GM21723 (cell line): ENCODE data around the gene TRMT112.

ENCODE experiments used
- ATAC-seq: cut with Tn5 transposase; IDR thresholded peaks from one replicate; pipeline ENCODE4 v1.9.1; 2021; ENCODE audit warnings: mild to moderate bottlenecking, moderate library complexity; ENCODE audit not compliant: unreplicated experiment

The TRMT112 gene

DNA sequence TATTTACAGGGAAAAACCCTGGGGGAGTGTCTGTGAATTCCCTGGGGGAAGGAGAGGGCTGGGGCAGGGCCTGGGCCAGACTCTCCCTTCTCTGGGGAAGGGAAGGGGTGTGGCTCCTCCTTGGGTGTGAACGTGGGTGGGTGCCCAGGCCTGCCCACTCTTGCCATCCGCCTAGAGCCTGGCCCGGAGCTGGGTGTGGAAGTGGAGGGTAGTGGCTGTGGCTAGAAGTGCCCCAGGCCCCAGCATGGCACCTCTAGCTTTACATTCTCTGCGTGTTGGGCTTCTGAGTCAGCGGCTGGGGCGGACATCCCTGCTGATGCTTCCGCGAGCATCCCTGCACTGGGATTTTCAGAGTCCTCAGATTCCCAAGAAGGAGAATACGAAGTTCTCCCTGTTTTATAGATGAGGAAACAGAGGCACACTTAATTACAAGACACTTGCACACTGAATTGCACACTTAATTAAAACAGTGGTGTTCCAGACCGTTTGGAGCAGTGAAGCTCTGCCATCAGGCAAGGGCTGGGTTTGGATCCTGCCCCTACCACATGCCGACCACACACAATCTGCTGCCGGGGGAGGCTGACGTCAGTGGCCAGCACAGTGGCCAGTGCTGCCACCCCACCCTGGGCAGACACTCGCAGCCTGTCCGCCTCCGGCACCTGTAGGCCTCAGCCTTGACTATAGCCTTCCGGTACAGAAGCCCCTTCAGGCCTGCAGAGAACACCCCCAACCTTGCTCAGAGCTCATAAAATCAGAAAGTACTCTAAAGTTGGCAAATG, 40.5 kb downstream of the TRMT112 start:
- ATAC-seq: no peak

DNA sequence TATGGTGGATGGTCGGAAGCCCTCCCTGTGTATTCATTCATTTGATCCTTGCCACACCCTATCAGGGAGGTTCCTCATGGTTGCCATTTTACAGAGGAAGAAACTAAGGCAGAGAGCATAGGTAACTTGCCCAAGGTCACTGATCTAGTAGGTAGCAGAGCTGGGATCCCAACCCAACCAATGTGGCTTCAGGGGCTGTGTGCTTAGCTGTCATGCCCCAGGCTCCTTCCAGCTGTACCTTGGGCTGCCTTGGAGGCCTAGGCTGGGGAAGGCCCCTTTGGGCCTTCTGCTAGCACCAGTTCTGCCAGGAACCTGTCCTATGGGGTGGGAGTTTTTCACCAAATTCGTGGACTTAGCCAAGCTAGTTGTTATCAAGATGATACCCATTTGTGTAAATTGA, 41.5 kb downstream of the TRMT112 start:
- ATAC-seq: no peak

DNA sequence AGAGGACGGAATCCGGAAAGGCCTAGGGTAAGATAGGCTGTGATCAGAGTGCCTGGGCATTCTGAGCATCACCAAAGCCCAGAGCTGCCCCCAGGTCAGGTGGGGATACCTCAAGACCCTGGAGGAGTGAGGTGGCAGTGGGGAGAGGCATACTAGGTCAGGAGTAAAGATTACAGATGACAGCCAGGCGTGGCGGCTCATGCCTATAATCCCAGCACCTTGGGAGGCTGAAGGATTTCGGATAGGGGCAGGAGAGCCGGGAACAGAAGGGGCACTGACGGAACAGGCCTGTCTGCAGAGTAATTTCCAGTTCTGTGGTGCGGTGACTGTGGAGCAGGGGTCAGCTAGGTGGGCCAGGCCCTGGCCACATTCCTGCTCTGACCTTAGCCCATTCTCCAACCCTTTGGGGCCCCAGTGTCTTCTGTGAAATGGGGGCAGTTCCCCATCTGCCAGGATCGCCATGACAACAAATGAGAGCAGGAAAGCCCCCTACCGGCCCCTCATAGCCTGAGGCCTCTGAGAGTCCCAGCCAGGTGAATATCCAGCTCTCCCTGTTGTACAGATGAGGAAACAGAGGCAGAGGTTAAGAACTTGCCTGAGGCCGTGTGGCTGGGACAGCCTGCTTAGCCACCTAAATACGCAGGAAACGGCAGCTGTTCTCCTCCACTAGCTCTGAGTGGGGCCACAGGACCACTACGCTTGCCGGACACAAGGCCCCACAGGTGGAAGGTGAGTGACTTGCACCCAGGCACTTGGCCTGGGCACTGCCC, 42.1 kb downstream of the TRMT112 start:
- ATAC-seq: no peak

DNA sequence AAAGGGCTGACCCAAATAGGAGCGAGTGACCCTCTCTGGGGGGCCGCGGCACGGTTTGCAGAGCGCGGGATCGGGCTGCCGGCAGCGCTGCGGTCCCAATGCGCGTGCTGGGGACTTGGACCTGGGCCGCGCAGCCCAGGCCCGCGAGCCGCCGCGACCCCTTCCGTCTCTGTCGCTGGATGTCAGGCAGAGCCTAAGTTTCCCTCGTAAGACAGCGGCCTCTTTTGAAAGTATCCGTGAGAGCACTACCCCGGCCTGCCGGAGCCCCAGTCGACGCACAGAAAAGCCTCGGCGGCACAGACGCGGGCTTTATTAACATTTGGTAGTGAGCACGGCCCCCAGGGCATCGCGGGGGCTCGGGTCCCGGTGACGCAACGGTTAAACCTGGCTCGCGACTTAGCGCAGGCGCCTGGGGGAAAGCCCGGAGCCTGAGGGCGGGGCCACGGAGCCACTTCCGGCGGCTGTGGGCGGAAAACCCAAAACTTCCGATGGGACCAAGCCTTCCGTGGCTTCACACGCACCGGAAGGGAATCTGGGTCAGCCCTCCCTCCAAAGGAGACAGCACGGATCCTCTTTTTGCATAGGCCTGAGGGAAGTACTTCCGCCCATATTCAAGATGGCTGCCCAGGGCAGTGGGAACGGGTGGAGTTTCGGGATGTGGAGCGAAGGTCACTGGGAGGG, 47.7 kb downstream of the TRMT112 start:
- peak; percentile 70 for ATAC-seq

DNA sequence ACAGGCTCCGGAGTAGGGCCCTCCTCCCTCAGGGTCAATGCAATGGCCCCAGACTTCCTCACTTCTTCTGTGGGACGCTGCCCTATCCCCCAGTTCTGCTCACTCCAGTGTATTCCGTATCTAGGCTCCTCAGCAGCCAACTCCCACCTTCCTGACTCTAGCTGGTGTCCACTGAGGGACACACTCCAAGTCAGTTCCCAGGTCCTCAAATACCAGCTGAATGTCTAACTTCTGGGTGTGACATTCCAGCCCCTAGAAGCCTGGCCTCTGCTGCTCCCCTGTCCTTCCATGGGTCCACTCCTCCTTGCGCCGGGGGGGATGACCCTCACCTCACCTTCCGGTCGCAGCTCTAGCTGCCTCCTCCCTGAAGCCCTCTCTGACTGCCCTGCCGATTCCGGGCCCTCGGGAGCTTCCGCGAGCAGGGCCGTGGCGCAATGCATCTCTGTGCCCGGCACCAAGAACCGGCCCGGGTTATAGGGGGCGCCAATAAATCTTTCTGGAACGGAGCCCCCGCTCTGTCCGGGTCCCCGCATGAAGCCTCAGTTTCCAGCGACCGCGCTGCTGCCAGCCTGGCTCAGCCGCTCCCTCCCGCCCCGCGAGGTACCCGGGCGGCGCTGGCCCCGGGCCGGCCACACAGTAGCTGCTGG, 48.3 kb downstream of the TRMT112 start:
- ATAC-seq: peak; percentile 14

DNA sequence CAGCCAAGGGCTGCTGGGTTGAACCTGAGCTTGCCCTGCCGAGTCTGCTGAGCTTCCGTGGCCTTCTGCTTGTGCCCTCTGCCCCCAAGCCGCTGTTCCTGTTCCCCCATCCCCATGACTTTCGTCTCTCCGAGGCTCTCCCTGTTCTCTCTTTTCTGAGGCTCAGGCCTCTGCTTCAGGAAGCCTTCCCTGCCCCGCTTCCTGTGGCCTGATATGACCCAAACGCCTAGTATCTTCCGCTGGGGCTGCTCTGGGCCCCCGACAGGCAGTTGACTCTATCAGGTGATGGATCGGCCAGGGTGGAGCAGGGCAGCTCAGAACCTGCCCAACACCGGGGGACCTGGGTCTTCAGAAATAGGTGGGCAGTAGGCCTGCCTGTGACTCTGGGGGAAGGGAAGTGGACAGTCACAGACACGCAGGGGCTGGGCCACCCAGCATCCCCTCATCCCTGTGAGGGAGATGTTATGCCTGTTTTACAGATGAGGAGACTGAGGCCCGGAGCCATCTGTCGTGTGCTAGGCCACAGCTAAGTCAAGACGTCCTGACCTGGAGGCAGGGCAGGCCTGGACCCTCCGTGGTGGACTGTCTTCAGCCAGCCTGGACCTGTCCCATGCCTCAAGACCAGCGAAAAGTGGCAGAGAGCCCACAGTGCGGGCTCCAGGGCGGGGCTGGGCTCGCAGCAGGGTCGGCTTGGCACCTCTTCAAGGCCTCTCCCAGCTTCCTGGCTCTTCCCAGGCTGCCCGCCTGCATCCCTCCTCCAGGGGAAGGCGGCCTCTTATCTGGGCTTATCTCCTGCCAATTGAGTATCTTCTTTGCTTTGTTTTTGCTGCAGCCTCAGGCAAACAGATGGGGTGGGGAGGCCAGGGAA, 49.1 kb downstream of the TRMT112 start:
- no peak for ATAC-seq

DNA sequence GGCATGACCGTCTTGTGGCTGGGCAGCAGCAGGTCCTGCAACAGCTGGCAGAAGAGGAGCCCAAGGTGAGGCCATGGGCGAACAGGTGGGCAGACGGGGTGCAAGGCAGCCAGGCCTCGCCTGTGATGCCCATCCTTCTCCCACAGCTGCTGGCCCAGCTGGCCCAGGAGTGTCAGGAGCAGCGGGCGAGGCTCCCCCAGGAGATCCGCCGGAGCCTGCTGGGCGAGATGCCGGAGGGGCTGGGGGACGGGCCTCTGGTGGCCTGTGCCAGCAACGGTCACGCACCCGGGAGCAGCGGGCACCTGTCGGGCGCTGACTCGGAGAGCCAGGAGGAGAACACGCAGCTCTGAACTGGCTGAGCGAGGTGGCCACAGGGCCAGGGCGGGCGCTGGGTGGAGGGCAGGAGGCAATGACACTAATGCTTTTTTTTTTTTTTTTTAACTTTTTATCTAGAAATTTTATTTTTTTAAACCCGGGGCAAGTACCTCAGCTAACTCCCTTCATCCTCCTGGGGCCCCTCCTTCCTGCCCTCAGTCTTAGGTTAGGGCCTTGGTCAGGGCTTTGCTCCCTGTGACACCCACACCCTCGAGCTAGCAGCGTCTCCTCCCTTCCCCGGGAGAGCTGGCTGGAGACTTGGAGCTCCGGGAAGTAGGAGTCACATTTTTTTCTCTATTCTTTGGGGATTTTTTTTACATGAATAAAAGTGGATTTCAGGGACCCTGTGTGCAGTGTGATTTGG, 50.0 kb downstream of the TRMT112 start:
- no peak for ATAC-seq
